Smooth muscle cell (in vitro differentiated cells): ENCODE results near the gene UNC5C. TPM values are rescaled to one million over a fixed set of nuclear protein-coding genes. Genes with fewer than 3 reads are reported as not detected.

Experiments
- DNase-seq: peaks from one replicate; lab custom pipeline; 2025; ENCODE audit not compliant: unreplicated experiment; lab: John Stamatoyannopoulos, UW
- H2AFZ ChIP-seq: fragments of 200-600 bp; sonication (generic); 2 replicates; pipeline ENCODE4 v1.6.0; 2016; ENCODE audit warnings: antibody characterized with exemption, low read depth, mild to moderate bottlenecking
- H3F3A ChIP-seq: fragments of 200-600 bp; sonication (generic); 2 replicates; pipeline ENCODE4 v1.6.0; 2017; ENCODE audit warnings: antibody characterized with exemption, low read depth
- H3K27ac ChIP-seq: fragments of 200-600 bp; sonication (generic); 2 replicates; pipeline ENCODE4 v1.5.1; 2016; ENCODE audit warnings: low read depth, mild to moderate bottlenecking
- H3K27me3 ChIP-seq: fragments of 200-600 bp; sonication (generic); 2 replicates; pipeline ENCODE4 v1.6.1; 2016; ENCODE audit warnings: low read depth, mild to moderate bottlenecking
- H3K36me3 ChIP-seq: fragments of 200-600 bp; sonication (generic); 2 replicates; pipeline ENCODE4 v1.5.1; 2016; ENCODE audit warnings: low read depth
- H3K4me1 ChIP-seq: fragments of 200-600 bp; sonication (generic); 2 replicates; pipeline ENCODE4 v1.5.1; 2016; ENCODE audit warnings: low read depth
- H3K4me2 ChIP-seq: fragments of 200-600 bp; sonication (generic); 2 replicates; pipeline ENCODE4 v1.6.0; 2016; ENCODE audit warnings: mild to moderate bottlenecking
- H3K4me3 ChIP-seq: fragments of 200-600 bp; sonication (generic); 2 replicates; pipeline ENCODE4 v1.5.1; 2016; ENCODE audit warnings: mild to moderate bottlenecking
- H3K79me2 ChIP-seq: fragments of 200-600 bp; sonication (generic); 2 replicates; pipeline ENCODE4 v1.6.0; 2016; ENCODE audit warnings: low read depth, mild to moderate bottlenecking
- H3K9ac ChIP-seq: fragments of 200-600 bp; sonication (generic); 2 replicates; pipeline ENCODE4 v1.6.0; 2016; ENCODE audit warnings: low read depth
- H3K9me3 ChIP-seq: fragments of 200-600 bp; sonication (generic); replicated peaks from 2 replicates; pipeline ENCODE4 v1.5.1; 2016; ENCODE audit warnings: low read depth
- H4K20me1 ChIP-seq: fragments of 200-600 bp; sonication (generic); 2 replicates; pipeline ENCODE4 v1.6.0; 2016; ENCODE audit warnings: low read depth
- WGBS: methylation state at CpG from one replicate; pipeline ENCODE4 v1.1.7; 2016; ENCODE audit warnings: low lambda C conversion rate; 5-methylcytosine and 5-hydroxymethylcytosine counted together
- polyA plus RNA-seq: library from polyadenylated mRNA; unstranded; fragments of >200 nt; fragmentation: Nextera tagmentation; extraction: Ambion mirVana; gene quantifications from 2 replicates; pipeline ENCODE4 v1.2.1, GENCODE V29; 2016
- total RNA-seq: library from RNA; depleted of rRNA; stranded (reverse); fragments of >200 nt; gene quantifications from 2 replicates; pipeline ENCODE4 v1.2.3, GENCODE V29; 2014
- TF ChIP-seq, protein P1 (sequence below): fragments of 200-600 bp; sonication (generic); IDR thresholded peaks from 2 replicates; pipeline ENCODE4 v1.5.1; 2017; ENCODE audit warnings: borderline replicate concordance, mild to moderate bottlenecking, antibody characterized with exemption; ENCODE audit not compliant: insufficient read depth, poor library complexity, severe bottlenecking

Gene UNC5C
- total and polyA plus RNA-seq, 2 experiments from 2014 or later = 2.0 to 15.6 TPM

DNA sequence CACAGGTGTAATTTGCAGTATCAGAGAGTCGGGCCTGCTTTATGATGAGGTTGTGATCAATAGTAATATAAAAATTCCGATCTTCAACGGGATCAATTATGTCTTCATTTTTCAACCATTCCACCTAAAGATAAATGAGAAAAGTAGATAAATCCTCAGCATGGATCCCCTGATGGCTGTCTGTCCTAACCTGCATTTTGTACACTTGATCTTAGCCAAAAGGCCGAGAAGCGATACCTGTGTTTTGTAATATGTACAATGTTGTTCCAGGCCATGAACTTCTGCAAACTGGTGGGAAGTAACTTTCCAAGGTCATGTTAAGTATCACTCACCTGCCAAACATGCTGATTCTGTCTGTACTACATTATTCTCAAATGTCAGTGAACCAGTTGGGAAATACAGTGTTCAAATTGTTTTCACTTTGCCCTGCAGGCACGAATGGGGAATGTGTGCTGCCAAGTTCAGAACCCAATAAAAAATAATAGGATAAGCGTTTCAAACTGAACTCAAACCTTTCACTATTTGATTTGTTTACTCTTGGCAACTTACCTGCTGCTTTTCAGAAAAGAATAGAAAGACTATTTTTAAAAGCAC lies 298.1 kb downstream of the UNC5C start:
- Histone ChIP-seq H3K4me1 (peaks cover 1% of the 10 kb centered on the region), H3K4me2 (no peak overlapping the region), H3K9me3 (no peaks in the 10 kb centered on the region), H2AFZ (no peak overlapping the region), H3F3A (peaks cover 3% of the 10 kb centered on the region), H3K4me3 (no peak overlapping the region), H3K27ac (no peak overlapping the region), H3K79me2 (no peaks in the 10 kb centered on the region), H3K36me3 (no peaks in the 10 kb centered on the region), H3K9ac (no peak overlapping the region), H3K27me3 (no peaks in the 10 kb centered on the region), H4K20me1 (no peaks in the 10 kb centered on the region)
- TF ChIP-seq, protein P1, sequence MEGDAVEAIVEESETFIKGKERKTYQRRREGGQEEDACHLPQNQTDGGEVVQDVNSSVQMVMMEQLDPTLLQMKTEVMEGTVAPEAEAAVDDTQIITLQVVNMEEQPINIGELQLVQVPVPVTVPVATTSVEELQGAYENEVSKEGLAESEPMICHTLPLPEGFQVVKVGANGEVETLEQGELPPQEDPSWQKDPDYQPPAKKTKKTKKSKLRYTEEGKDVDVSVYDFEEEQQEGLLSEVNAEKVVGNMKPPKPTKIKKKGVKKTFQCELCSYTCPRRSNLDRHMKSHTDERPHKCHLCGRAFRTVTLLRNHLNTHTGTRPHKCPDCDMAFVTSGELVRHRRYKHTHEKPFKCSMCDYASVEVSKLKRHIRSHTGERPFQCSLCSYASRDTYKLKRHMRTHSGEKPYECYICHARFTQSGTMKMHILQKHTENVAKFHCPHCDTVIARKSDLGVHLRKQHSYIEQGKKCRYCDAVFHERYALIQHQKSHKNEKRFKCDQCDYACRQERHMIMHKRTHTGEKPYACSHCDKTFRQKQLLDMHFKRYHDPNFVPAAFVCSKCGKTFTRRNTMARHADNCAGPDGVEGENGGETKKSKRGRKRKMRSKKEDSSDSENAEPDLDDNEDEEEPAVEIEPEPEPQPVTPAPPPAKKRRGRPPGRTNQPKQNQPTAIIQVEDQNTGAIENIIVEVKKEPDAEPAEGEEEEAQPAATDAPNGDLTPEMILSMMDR = no peak
- WGBS = 82% methylated on average over 7 of the region's 7 CpGs
- no peak for DNase-seq

DNA sequence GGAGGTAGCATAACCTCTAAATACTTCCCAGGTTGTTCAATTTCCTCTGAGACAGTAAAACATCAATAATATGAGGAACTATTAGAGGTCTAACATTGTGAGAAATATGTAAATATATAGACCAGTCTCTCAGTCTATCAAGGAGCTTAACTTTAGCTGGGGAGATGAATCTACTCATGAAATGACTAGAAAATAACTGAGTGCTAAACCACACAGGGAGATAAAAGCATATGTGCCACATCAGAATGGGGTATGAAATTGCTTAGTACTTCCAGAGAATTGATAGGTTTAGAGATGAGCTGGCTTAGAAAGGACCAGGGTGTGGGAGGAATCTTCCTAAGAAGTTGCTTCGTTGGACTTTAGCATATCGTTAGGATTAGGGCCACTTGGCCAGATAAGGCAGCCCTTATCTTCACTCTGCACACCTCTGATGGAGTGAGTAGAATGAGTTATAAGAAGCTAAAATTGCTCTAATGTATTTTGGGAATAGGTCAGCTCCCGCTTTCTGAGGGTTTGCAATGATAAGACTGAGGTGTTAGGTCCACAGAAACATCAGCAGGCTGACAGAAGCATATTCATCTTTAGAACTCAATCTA lies 299.2 kb downstream of the UNC5C start:
- no peaks in the 10 kb centered on the region for H3K9me3 ChIP-seq
- H3K4me3 ChIP-seq = no peak overlapping the region
- H2AFZ ChIP-seq = no peak overlapping the region
- no peak for DNase-seq
- H3K4me2 ChIP-seq = no peak overlapping the region
- no peaks in the 10 kb centered on the region for H4K20me1 ChIP-seq
- no peaks in the 10 kb centered on the region for H3K4me1 ChIP-seq
- no peaks in the 10 kb centered on the region for H3K27me3 ChIP-seq
- no peaks in the 10 kb centered on the region for H3K79me2 ChIP-seq
- H3K9ac ChIP-seq = no peak overlapping the region
- H3K27ac ChIP-seq = no peak overlapping the region
- H3F3A ChIP-seq = no peaks in the 10 kb centered on the region
- TF ChIP-seq, protein P1 = no peak
- WGBS = 74% methylated on average over 3 of the region's 3 CpGs
- no peaks in the 10 kb centered on the region for H3K36me3 ChIP-seq

DNA sequence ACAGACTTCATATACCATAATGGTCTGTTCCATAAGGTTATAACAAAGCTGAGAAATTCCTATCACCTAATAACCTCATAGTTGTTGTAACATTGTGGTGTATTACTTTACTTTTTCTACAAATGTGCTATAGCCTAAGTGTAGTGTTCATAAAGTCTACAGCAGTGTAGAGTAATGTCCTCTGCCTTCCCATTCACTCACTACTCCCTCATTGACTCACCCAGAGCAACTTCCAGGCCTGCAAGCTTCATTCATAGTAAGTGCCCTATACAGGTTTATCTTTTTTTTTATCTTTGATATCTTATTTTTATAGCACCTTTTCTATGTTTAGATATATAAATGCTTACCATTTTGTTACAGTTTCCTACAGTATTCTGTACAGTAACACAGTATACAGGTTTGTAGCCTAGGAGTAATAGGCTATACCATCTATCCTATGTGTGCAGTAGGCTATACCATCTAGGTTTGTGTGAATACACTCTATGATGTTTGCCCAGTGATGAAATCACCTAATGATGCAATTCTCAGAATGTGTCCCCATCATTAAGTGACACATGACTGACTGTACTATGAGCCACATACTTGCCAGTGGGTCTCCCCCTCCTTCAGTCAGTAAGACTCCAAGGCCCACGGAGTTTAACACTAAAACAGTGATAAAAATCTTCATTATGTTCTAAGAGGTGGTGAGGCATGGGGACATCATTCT lies 299.9 kb downstream of the UNC5C start:
- Histone ChIP-seq H3K4me3 (no peak overlapping the region), H3K4me2 (no peak overlapping the region), H3K27me3 (no peaks in the 10 kb centered on the region), H3K79me2 (no peaks in the 10 kb centered on the region), H3K27ac (no peak overlapping the region), H3K9me3 (no peaks in the 10 kb centered on the region), H2AFZ (no peak overlapping the region), H3K4me1 (no peaks in the 10 kb centered on the region), H4K20me1 (no peaks in the 10 kb centered on the region), H3F3A (no peaks in the 10 kb centered on the region), H3K9ac (no peak overlapping the region), H3K36me3 (no peaks in the 10 kb centered on the region)
- no peak for DNase-seq
- 71% methylated on average over 1 of the region's 1 CpG for WGBS
- TF ChIP-seq, protein P1 = no peak
